GM19397 (cell line): Measurements from ENCODE around the gene IRF2BP2.

ENCODE experiments used
- ATAC-seq: cut with Tn5 transposase; IDR thresholded peaks from one replicate; pipeline ENCODE4 v1.9.1; 2021; ENCODE audit warnings: mild to moderate bottlenecking, moderate library complexity; ENCODE audit not compliant: unreplicated experiment

IRF2BP2 gene

DNA sequence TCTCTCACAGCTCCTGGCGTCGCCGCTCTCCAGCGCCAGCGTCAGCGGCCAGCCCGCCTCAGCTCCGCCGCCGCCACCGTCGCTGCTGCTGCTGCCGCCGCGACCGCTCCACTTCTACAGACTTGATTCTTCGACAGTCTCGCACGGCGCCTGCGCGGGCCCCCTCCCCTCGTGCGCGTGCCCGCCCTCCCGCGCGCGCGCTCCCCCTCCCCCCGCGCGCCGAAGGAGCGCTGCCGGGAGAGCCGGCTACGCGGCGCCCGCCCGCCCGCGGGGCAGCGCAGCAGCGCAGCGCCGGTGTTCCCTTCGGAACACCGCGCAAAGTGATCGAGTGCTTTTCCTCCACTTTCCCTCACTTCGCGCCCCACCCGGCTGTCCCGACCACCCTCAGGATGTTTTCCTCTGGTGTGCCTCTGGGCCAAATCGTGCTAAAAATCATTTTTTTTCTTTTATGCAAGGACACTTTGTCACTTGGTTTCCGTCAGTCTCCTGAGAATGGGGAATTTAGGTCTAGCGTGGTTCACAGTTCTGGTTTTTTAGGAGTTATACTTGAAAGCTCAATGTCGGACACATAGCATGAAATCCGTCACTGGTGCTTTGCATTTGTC, at the start of gene IRF2BP2:
TSS of gene IRF2BP2 (minus strand) at position 118 of the 605 bp plus-strand sequence. CDS start 684 bp downstream, outside the sequence.
- peak; percentile 21 for ATAC-seq

- no peak for ATAC-seq
Observed at GRCh38 chr1:234659538-234659937, 49.6 kb upstream of the IRF2BP2 start.

GRCh38 chr1:234658138-234658537, 48.2 kb upstream of the IRF2BP2 start:
- ATAC-seq = no peak

- no peak for ATAC-seq
Observed at GRCh38 chr1:234656944-234657654, 47.1 kb upstream of the IRF2BP2 start.

DNA sequence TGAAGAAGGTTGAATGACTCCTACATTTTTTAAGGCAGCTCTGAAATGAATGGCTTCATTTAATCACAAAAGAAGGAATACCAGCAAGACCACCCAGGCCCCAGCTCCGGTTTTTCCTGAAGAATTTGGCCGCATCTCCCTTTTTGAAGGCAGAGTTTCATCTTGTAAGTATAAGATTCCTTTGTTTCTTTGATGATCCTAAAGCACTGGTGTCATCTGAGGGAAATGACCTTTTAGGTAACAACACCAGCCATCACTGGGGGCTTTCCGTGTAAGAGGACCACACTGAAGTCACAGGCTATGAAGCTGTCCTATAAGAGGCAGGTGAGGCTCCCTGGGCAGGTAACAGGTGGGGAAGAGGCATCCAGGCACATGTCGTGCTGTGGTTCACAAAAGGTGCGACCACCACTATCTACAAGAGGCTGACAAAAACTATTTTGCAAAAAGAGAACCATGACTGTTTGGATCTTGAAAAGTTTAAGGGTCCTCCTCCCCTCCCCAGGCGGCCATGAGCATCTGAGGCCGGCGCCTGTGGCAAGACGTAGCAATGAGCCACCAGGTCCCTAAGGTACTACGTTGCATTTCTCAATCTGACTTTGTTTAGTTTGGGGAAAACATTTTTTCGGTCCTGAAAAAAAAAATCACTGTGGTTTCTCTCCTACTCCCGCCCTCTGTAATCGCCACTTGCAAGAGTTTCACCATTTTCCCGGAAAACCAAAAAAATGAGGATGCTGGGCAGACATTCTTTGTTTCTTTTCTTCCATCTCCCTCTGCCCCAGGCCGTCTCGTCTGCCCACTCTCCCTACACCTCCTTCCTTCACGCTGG, 46.3 kb upstream of the IRF2BP2 start:
- no peak for ATAC-seq

- ATAC-seq = no peak
Observed at GRCh38 chr1:234655328-234656069, 45.5 kb upstream of the IRF2BP2 start.

DNA sequence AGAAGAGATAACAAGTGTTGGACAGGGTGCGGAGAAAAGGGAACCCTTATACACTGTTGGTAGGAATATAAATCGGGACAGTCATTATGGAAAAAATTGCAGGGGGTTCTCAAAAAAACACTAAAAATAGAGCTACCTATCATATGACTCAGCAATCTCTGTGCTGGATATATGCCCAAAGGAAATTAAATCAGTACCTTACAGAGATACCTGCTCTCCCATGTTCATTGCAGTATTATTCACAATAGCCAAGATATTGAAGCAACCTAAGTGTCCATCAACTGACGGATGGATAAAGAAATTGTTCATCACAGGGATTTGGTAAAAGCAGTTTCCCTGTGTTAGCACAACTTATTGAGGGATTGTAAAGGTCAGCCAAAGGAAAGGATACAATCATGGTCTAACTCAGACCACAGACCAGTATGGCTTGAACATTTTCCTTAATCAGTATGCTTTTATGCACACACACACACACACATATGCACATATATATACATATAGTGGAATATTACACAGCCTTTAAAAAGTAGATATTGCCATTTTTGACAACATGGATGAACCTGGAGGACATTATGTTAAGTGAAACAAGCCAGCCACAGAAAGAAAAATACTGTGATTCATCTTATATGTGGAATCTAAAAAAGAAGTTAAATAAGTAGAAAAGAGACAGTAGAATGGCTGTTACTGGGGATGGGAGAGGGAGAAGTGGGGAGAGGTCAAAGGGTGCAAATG, 44.2 kb upstream of the IRF2BP2 start:
- ATAC-seq = no peak

DNA sequence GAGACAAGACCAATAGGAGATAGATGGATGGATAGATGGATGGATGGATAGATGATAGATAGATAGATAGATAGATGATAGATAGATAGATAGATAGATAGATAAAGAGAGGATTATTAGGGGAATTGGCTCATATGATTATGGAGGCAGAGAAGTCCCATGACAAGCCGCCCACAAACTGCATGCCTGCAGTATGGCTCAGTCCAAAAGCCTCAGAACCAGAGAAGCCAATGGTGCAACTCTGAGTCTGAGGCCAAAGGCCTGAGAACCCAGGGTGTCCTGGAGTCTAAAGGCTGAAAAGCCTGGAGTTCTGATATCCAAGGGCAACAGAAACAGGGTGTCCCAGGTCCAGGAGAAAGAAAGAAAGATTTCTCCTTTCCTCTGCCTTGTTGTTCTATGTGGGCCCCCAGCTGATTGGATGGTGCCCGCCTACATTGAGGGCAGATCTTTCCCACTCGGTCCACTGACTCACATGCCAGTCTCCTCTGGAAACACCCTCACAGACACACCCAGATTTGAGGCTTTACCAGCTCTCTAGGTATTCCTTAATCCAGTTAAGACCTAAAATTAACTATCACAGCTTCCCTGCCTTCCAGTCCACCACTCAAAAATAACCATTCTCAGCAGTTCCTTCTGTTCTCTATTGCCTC, 39.6 kb upstream of the IRF2BP2 start:
- no peak for ATAC-seq

- ATAC-seq = no peak
Observed at GRCh38 chr1:234647758-234648157, 37.8 kb upstream of the IRF2BP2 start.

DNA sequence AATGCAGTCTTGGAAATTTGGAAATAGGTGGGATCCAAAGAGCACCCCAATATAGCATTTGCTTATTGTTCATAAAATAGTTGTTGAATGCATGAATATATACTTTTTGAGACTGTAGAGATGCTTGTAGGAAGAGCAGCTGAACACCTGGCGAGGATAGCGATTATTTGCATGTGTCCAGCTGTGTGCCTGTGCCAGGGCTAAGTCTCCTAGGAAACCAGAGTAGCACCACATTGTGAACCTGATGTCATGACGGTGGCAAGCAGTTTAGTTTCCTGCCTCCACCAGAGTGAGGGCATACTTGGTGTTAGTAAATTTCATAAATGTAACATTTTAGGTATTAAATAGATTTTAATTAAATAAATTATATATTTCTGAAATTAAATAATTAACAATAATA, 37.3 kb upstream of the IRF2BP2 start:
- ATAC-seq = no peak

- no peak for ATAC-seq
Observed at GRCh38 chr1:234645964-234646363, 36.0 kb upstream of the IRF2BP2 start.

- no peak for ATAC-seq
Observed at GRCh38 chr1:234645474-234645953, 35.5 kb upstream of the IRF2BP2 start.

DNA sequence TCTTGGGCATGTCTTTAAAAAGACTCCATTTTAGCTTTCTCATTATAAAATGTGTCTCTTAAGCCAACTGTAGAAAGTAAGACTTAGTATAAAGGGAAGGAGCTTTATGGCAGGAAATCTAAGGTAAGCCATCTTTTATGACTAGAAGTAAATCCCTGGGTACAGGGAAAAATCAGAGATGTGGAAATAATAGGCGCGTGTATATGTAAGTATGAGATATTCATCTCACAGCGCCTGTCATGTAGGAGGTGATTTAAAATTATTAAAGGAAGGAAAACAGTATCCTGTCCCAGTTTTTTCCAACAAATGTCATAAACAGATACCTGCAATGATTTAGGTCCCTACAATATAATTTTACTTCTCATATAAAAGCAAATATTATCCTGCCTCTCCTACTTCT, 35.0 kb upstream of the IRF2BP2 start:
- ATAC-seq = no peak

- no peak for ATAC-seq
Observed at GRCh38 chr1:234643850-234644134, 33.8 kb upstream of the IRF2BP2 start.

DNA sequence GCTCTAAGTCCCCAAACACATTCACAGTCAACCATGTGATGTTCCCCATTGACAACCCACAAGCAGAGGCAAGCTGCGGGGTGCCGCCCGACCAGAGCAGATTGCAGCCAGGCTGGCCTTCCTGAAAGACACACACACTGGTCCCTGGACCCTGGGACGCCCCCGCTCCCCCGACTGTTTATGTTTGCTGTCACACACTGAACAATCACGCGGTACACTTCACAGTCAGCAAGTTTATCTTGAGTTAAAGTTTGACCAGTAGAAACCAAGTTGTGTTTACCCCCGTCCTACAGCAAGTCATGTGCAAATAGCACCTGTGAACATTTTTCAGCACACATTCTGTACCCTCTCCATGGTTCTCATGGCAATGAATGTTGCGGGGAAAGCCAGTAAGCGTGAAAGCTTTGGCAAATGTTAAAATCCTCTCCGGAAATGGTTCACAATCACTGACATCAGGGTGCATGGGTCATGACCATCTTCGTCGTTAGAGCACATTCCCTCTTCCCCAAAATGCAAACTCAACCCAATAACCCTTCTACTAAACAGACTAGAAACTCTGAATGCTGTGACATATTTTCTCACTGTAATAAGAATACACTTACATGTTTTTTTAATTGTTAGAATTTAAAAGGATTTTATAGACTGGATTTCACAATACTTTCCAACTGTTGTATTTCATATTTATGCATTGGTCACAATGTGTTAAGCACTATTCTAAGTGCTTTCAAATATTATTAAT, 33.3 kb upstream of the IRF2BP2 start:
- no peak for ATAC-seq

GRCh38 chr1:234642428-234642827, 32.5 kb upstream of the IRF2BP2 start:
- no peak for ATAC-seq

DNA sequence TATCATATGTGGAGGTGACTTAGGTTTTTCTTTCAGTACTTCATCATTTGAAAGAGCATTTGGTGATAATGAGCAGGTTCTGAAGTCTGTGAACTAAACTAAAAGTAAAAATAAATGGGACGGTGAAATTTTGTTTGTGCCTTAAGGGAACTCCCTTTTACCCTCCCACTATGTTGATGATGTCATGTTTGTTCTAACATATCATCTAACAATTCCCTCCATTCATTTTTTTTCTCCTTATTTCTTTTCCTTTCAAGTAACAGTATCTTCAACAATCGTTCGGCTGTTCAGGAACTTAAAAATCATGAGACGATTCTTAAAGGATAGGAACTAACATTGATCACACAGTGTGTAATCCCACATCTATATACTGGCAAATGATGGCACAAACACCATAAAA, 30.0 kb upstream of the IRF2BP2 start:
- no peak for ATAC-seq

- ATAC-seq = no peak
Observed at GRCh38 chr1:234638832-234639799, 29.1 kb upstream of the IRF2BP2 start.
